Measurements from ENCODE around the gene MYO15B.

The MYO15B gene

DNA sequence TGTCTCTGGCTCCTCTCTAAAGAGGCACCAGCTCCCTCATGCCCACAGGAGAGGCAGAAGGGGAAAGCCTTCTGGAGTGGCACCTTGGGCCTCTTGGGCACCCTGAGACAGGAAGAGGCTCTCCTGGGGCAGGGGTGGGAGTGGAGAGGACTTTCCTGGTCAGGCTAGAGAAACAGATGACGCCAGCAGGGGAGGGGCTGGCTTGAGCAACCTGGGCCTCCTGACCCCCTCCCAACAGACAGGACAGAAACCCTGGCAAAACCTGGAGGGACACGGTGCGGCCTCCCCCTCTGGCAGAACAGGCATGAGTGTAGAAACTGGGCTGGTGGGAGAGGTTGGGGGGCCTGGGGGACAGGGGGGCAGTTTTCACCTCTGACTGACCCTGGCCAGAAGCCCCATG lies 51.7 kb downstream of the MYO15B start:
- DNase-seq (ENCODE audit: low spot score) (no peak), ATAC-seq (ENCODE audit: low read depth) (no peak)
- no peak overlapping the region for H3K27ac ChIP-seq (ENCODE audit: poor library complexity, severe bottlenecking)
- no peaks in the 10 kb centered on the region for H3K9me3 ChIP-seq (ENCODE audit: severe bottlenecking)
- no peaks in the 10 kb centered on the region for H3K27me3 ChIP-seq (ENCODE audit: insufficient read depth, poor library complexity, severe bottlenecking)
- H3K4me1 ChIP-seq (ENCODE audit: insufficient read depth, poor library complexity, severe bottlenecking), result no peaks in the 10 kb centered on the region
- H3K4me3 ChIP-seq (ENCODE audit: severe bottlenecking), result no peak overlapping the region
- TF ChIP-seq CTCF (IDR thresholded peaks at IDR 0.05; ENCODE audit: poor library complexity, severe bottlenecking), result no peak
- H3K36me3 ChIP-seq (ENCODE audit: low read depth), result peaks cover 29% of the 10 kb centered on the region

DNA sequence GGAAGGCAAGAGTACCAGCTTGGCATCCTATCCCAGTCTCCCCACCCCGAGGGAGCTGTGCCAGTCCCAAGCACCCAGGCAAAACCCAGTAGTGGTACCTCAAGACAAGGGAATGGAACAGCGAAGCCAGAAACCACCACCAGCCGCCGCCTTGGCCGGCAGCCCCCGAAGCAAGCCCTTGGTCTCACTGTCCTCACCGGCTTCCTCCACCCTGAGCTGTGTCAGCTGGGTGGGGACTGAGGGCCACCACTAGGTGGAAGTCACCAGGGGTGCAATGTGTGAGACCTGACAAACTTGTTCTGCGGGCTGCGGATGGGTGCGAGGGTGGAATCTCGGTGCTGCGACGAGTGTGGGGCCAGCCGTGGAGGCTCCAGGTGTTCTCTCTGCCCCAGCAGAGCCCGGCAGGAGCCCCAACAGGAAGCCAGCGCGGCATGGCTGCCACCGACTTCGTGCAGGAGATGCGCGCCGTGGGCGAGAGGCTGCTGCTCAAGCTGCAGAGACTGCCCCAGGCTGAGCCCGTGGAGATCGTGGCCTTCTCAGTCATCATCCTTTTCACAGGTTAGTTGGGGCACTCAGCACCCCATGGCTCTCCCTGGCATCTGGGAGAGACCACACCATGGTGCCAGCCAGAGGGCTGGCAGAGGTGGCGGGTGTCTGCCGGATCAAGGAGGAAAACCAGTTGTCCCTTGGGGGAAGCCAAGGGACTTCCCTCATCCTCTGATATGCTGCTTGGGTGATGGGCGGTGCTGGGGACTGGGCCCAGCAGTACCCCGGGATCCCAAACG lies 52.4 kb downstream of the MYO15B start:
- Histone ChIP-seq H3K4me3 (ENCODE audit: severe bottlenecking) (no peak overlapping the region), H3K27me3 (ENCODE audit: insufficient read depth, poor library complexity, severe bottlenecking) (no peaks in the 10 kb centered on the region), H3K27ac (ENCODE audit: poor library complexity, severe bottlenecking) (no peak overlapping the region), H3K9me3 (ENCODE audit: severe bottlenecking) (no peaks in the 10 kb centered on the region), H3K4me1 (ENCODE audit: insufficient read depth, poor library complexity, severe bottlenecking) (peaks cover 2% of the 10 kb centered on the region), H3K36me3 (ENCODE audit: low read depth) (peaks cover 29% of the 10 kb centered on the region)
- ATAC-seq (ENCODE audit: low read depth) (no peak), DNase-seq (ENCODE audit: low spot score) (no peak)
- TF ChIP-seq CTCF (IDR thresholded peaks at IDR 0.05; ENCODE audit: poor library complexity, severe bottlenecking), result no peak

DNA sequence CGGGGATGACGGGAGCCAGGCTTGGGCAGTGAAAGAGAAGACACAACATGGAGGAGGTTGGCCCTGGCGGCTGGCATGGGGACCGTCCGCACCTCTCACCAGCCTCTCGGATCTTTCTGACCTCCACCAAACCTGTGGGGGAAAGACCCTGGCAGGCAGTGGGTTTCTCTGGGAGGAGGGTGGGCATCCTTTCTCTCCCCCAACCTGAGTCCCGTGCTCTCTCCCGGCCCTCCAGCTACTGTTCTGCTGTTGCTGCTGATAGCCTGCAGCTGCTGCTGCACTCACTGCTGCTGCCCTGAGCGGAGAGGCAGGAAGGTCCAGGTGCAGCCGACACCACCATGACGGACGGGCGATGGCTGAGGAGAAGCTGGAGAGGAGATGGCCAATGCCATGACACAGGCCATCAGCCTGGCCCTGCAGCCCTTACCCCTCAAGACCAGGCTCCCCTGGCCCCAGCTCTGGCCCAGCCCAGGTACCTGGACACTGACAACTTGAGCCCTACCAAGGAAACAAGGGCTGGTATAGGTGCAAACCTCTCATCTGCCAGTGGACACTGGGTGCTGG lies 53.0 kb downstream of the MYO15B start:
- ATAC-seq (ENCODE audit: low read depth) (no peak), DNase-seq (ENCODE audit: low spot score) (no peak)
- no peak for TF ChIP-seq CTCF (IDR thresholded peaks at IDR 0.05; ENCODE audit: poor library complexity, severe bottlenecking)
- no peak overlapping the region for H3K27ac ChIP-seq (ENCODE audit: poor library complexity, severe bottlenecking)
- H3K4me3 ChIP-seq (ENCODE audit: severe bottlenecking), result no peak overlapping the region
- peaks cover 7% of the 10 kb centered on the region for H3K4me1 ChIP-seq (ENCODE audit: insufficient read depth, poor library complexity, severe bottlenecking)
- peaks cover 29% of the 10 kb centered on the region for H3K36me3 ChIP-seq (ENCODE audit: low read depth)
- no peaks in the 10 kb centered on the region for H3K9me3 ChIP-seq (ENCODE audit: severe bottlenecking)
- no peaks in the 10 kb centered on the region for H3K27me3 ChIP-seq (ENCODE audit: insufficient read depth, poor library complexity, severe bottlenecking)

DNA sequence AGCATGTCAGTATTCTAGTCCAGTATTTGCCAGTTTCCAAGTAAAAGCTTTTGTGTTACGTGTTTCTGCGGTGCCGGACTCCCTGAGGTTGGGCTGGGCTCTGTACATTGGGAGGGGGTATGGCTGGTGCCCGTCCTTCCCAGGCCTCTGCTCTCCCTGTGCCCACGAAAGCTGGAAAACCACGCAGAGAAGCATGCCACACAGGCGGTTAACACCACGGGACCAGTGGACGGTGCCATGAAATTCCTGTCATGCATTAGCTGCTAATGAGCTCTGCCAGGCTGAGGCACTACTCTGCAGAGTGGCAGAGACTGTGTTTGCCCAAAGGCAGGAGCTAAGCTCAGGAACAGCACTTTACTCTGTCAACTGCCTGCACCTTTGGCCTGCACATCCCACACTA lies 53.7 kb downstream of the MYO15B start:
- Histone ChIP-seq H3K36me3 (ENCODE audit: low read depth) (peaks cover 29% of the 10 kb centered on the region), H3K4me1 (ENCODE audit: insufficient read depth, poor library complexity, severe bottlenecking) (peaks cover 14% of the 10 kb centered on the region), H3K27me3 (ENCODE audit: insufficient read depth, poor library complexity, severe bottlenecking) (no peaks in the 10 kb centered on the region), H3K4me3 (ENCODE audit: severe bottlenecking) (no peak overlapping the region), H3K9me3 (ENCODE audit: severe bottlenecking) (no peaks in the 10 kb centered on the region), H3K27ac (ENCODE audit: poor library complexity, severe bottlenecking) (no peak overlapping the region)
- TF ChIP-seq CTCF (IDR thresholded peaks at IDR 0.05; ENCODE audit: poor library complexity, severe bottlenecking), result no peak
- ATAC-seq (ENCODE audit: low read depth) (no peak), DNase-seq (ENCODE audit: low spot score) (no peak)

Measured in RWPE2 (cell line).